ENCODE results near the gene ADGRG1. TPM values are rescaled to one million over a fixed set of nuclear protein-coding genes. Genes with fewer than 3 reads are reported as not detected.

Gene ADGRG1
- total RNA-seq, 1 experiment from 2014 or later = 13.1 TPM

DNA sequence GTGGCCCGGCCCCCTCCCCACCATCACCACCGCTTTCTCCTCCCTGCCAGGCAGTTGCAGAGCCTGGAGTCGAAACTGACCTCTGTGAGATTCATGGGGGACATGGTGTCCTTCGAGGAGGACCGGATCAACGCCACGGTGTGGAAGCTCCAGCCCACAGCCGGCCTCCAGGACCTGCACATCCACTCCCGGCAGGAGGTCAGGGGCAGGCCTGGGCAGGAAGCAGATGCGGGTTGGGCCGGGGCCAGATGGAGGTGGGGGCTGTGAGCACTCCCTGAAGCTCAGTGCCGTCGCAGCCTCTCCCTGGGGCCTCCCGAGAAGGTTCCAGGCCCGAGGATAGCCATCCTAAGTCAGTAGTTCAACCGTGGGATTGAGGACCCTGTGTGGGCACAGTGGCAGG, 25.5 kb downstream of the ADGRG1 start:
- intact Hi-C loops (cut with micrococcal nuclease; ENCODE audit: unreplicated experiment) (no loop called here), in situ Hi-C loops (cut with HindIII; ENCODE audit: low pct_unique_long_range_greater_than_20kb, low sequenced_read_pairs) (no loop called here)
- POLR2A ChIA-PET = no interaction called here
- H3K4me3 ChIP-seq (ENCODE audit: low read depth in 2 of 2, low read length in 2 of 2) = no peak overlapping the region
- TF ChIP-seq SIN3A (IDR thresholded peaks at IDR 0.05; ENCODE audit: borderline replicate concordance, insufficient read depth, low read depth, low read length) = no peak
- TF ChIP-seq, protein P1, sequence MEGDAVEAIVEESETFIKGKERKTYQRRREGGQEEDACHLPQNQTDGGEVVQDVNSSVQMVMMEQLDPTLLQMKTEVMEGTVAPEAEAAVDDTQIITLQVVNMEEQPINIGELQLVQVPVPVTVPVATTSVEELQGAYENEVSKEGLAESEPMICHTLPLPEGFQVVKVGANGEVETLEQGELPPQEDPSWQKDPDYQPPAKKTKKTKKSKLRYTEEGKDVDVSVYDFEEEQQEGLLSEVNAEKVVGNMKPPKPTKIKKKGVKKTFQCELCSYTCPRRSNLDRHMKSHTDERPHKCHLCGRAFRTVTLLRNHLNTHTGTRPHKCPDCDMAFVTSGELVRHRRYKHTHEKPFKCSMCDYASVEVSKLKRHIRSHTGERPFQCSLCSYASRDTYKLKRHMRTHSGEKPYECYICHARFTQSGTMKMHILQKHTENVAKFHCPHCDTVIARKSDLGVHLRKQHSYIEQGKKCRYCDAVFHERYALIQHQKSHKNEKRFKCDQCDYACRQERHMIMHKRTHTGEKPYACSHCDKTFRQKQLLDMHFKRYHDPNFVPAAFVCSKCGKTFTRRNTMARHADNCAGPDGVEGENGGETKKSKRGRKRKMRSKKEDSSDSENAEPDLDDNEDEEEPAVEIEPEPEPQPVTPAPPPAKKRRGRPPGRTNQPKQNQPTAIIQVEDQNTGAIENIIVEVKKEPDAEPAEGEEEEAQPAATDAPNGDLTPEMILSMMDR (IDR thresholded peaks at IDR 0.05) = no peak
- no peak for TF ChIP-seq TCF7L2 (IDR thresholded peaks at IDR 0.05; ENCODE audit: low read depth, low read length)
- TF ChIP-seq REST (IDR thresholded peaks at IDR 0.05; ENCODE audit: insufficient read depth in 1 of 2, low read depth in 2 of 2, low read length in 1 of 2) = no peak
- no peaks in the 10 kb centered on the region for H3K9me3 ChIP-seq (ENCODE audit: control insufficient read depth, insufficient read depth, low read depth, low read length)
- H3K27me3 ChIP-seq (ENCODE audit: control insufficient read depth, insufficient read depth, low read length) = no peaks in the 10 kb centered on the region
- H3K27ac ChIP-seq (ENCODE audit: low read length) = no peak overlapping the region
- BruUV-seq (replicated peaks) = no TSS peak
- no peaks in the 10 kb centered on the region for H3K4me1 ChIP-seq (ENCODE audit: control insufficient read depth, insufficient read depth, low read length)
- no peaks in the 10 kb centered on the region for H3K36me3 ChIP-seq (ENCODE audit: control insufficient read depth, insufficient read depth, low read length)
- DNase-seq (ENCODE audit: low read depth, low spot score) (no peak), ATAC-seq (no peak)
- CTCF ChIA-PET = no interaction called here

DNA sequence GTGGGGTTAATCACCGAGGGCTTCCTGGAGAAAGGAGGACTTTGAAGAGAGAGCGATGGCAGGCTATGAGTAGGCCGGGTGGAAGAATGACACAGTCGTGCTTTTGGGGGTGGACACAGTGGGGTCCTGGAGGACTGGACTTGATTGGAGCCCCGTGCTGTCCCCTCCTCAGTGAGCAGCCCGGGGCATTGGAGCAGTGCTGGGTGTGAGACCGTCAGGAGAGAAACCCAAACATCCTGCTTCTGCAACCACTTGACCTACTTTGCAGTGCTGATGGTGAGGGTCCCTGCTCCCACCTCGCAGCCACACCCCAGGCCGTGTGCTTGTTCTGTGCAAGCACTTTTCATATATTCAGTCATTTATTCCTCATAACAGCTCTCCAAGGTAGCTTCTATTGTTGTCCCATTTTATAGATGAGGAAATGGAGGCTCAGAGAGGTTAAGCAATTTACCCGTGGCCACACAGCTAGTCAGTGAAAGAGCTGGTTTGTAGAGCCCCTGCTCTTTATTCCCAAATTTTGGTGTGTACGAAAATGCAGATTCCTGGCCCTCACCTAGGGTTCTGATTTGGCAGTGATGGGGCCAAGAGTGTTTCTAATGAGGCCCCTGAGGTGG, 28.0 kb downstream of the ADGRG1 start:
- ChIA-PET CTCF (no interaction called here), POLR2A (no interaction called here)
- no TSS peak for BruUV-seq (replicated peaks)
- H3K36me3 ChIP-seq (ENCODE audit: control insufficient read depth, insufficient read depth, low read length) = no peaks in the 10 kb centered on the region
- H3K9me3 ChIP-seq (ENCODE audit: control insufficient read depth, insufficient read depth, low read depth, low read length) = no peaks in the 10 kb centered on the region
- in situ Hi-C loops (cut with HindIII; ENCODE audit: low pct_unique_long_range_greater_than_20kb, low sequenced_read_pairs) = no loop called here
- H3K27me3 ChIP-seq (ENCODE audit: control insufficient read depth, insufficient read depth, low read length) = no peaks in the 10 kb centered on the region
- H3K4me1 ChIP-seq (ENCODE audit: control insufficient read depth, insufficient read depth, low read length) = no peaks in the 10 kb centered on the region
- intact Hi-C loops (cut with micrococcal nuclease; ENCODE audit: unreplicated experiment) = no loop called here
- no peak for TF ChIP-seq POLR2AphosphoS5 (IDR thresholded peaks at IDR 0.05; ENCODE audit: low read depth, low read length)
- no peak for TF ChIP-seq SIN3A (IDR thresholded peaks at IDR 0.05; ENCODE audit: borderline replicate concordance, insufficient read depth, low read depth, low read length)
- TF ChIP-seq, protein P1 (IDR thresholded peaks at IDR 0.05) = no peak
- TF ChIP-seq TCF7L2 (IDR thresholded peaks at IDR 0.05; ENCODE audit: low read depth, low read length) = no peak
- no peak for TF ChIP-seq REST (IDR thresholded peaks at IDR 0.05; ENCODE audit: insufficient read depth in 1 of 2, low read depth in 2 of 2, low read length in 1 of 2)
- H3K27ac ChIP-seq (ENCODE audit: low read length) = no peak overlapping the region
- DNase-seq (ENCODE audit: low read depth, low spot score) = no peak
- H3K4me3 ChIP-seq (ENCODE audit: low read depth in 2 of 2, low read length in 2 of 2) = no peak overlapping the region
- ATAC-seq = no peak
